Panc1 (cell line): ENCODE measurements around the gene LITAF. TPM values are rescaled to one million over a fixed set of nuclear protein-coding genes. Genes with fewer than 3 reads are reported as not detected.

Source experiments
- ATAC-seq: fragments of 200-7000 bp; cut with Tn5 transposase; 2 replicates; pipeline ENCODE4 v1.9.1; 2020; ENCODE audit warnings: mild to moderate bottlenecking, moderate library complexity
- BruUV-seq: library from RNA; stranded (reverse); fragments of 400-500 nt; replicated peaks from 2 replicates; lab custom pipeline; 2021; lab: Mats Ljungman, UMichigan
- CTCF ChIA-PET: fragments of 300-600 bp; sonication (Branson Sonifier 250); formaldehyde crosslinking; loops from one replicate; lab custom pipeline; 2022; ENCODE audit warnings: antibody characterized with exemption; lab: Charles Lee
- POLR2A ChIA-PET: fragments of 300-600 bp; sonication (Branson Sonifier 250); formaldehyde crosslinking; loops from one replicate; lab custom pipeline; 2022; ENCODE audit warnings: antibody characterized with exemption; lab: Charles Lee
- DNase-seq: peaks from one replicate; pipeline ENCODE4 v3.0.0-alpha.2; 2010; ENCODE audit warnings: low read depth, low spot score
- H3K27ac ChIP-seq: 2 replicates; pipeline ENCODE4 v1.5.1; 2011; ENCODE audit warnings: mild to moderate bottlenecking, low read length, inconsistent platforms
- H3K27me3 ChIP-seq: fragments of 200-500 bp; sonication (Bioruptor generic); 2 replicates; pipeline ENCODE4 v1.6.0; 2014; ENCODE audit warnings: low read length, inconsistent platforms; ENCODE audit not compliant: control insufficient read depth, insufficient read depth
- H3K36me3 ChIP-seq: fragments of 200-500 bp; sonication (Bioruptor generic); 2 replicates; pipeline ENCODE4 v1.5.1; 2014; ENCODE audit warnings: inconsistent platforms, mild to moderate bottlenecking, low read length, moderate library complexity; ENCODE audit not compliant: control insufficient read depth, insufficient read depth
- H3K4me1 ChIP-seq: 2 replicates; pipeline ENCODE4 v1.5.1; 2011; ENCODE audit warnings: inconsistent platforms, mild to moderate bottlenecking, low read length, moderate library complexity; ENCODE audit not compliant: control insufficient read depth, insufficient read depth
- H3K4me3 ChIP-seq, 2 experiments: 2 replicates each; pipeline ENCODE4 v1.5.1; 2011 to 2012; ENCODE audit warnings: low read depth in 2 of 2, low read length in 2 of 2, mild to moderate bottlenecking in 2 of 2, inconsistent platforms in 1 of 2, moderate library complexity in 1 of 2
- H3K9me3 ChIP-seq: fragments of 200-500 bp; sonication (Bioruptor generic); 2 replicates; pipeline ENCODE4 v1.5.1; 2014; ENCODE audit warnings: low read depth, mild to moderate bottlenecking, inconsistent platforms, low read length, moderate library complexity; ENCODE audit not compliant: control insufficient read depth, insufficient read depth
- CTCF ChIP-seq: fragments of 450-650 bp; IDR thresholded peaks from 2 replicates; pipeline ENCODE4 v1.5.1; 2017; ENCODE audit warnings: mild to moderate bottlenecking
- POLR2AphosphoS5 ChIP-seq: IDR thresholded peaks from 2 replicates; pipeline ENCODE4 v1.6.1; 2012; ENCODE audit warnings: mild to moderate bottlenecking, low read depth, low read length, moderate library complexity
- SIN3A ChIP-seq: IDR thresholded peaks from 2 replicates; pipeline ENCODE4 v1.6.1; 2012; ENCODE audit warnings: low read depth, mild to moderate bottlenecking, low read length, moderate library complexity, borderline replicate concordance; ENCODE audit not compliant: insufficient read depth
- TCF7L2 ChIP-seq: IDR thresholded peaks from 2 replicates; pipeline ENCODE4 v1.6.1; 2011; ENCODE audit warnings: mild to moderate bottlenecking, low read depth, low read length, inconsistent platforms
- in situ Hi-C: cut with HindIII; loops from 2 replicates; pipeline ENCODE4 v1.10.0; 2016; ENCODE audit warnings: low sequenced_read_pairs, low pct_unique_long_range_greater_than_20kb
- intact Hi-C: fragments of 100-400 bp; cut with micrococcal nuclease; formaldehyde crosslinking; loops from one replicate; pipeline ENCODE4 v1.10.0; 2022; ENCODE audit not compliant: unreplicated experiment
- total RNA-seq: library from RNA; stranded (reverse); gene quantifications from one replicate; pipeline ENCODE4 v1.2.1, GENCODE V29; 2021; ENCODE audit not compliant: unreplicated experiment
- TF ChIP-seq, protein P1 (sequence below), 2 experiments: IDR thresholded peaks; 2 replicates each; pipeline ENCODE4 v1.6.1; 2011 to 2012; ENCODE audit warnings: low read depth in 2 of 2, control low read depth in 1 of 2, low read length in 1 of 2, mild to moderate bottlenecking in 1 of 2, moderate library complexity in 1 of 2; ENCODE audit not compliant: insufficient read depth in 1 of 2

The LITAF gene
- total RNA-seq, 1 experiment from 2014 or later: 85.2 TPM

DNA sequence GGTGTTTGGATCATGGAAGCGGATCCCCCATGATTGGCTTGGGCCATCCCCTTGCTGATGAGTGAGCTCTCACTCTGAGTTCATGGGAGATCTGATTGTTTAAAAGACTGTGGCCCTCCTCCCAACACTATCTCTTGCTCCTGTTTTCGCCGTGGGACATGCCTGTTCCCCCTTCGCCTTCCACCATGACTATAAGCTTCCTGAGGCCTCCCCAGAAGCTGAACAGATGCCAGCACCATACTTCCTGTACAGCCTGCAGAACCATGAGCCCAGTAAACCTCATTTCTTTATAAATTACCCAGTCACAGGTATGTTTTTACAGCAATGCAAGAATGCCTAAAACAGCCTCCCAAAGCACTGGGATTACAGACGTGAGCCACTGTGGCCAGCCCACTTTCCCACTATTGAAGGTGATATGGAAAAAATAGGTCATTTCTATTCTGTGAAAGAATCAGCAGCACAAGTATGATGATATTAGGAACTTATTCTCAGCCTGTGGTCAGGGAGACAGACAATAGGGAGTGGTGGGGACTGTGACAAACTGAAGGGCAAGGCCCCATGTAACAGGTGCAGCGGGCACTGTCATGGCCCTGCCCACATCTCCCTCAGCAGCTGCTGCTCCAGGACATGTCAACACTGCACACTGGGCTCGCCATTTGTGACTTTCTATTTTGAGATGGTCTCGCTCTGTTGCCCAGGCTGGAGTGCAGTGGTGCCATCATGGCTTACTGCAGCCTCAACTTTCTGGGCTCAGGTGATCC is 33.7 kb upstream of the LITAF start:
- Histone ChIP-seq H3K27ac (no peak overlapping the region), H3K36me3 (no peaks in the 10 kb centered on the region), H3K4me1 (no peaks in the 10 kb centered on the region), H3K9me3 (no peaks in the 10 kb centered on the region), H3K4me3 (no peak overlapping the region), H3K27me3 (no peaks in the 10 kb centered on the region)
- TF ChIP-seq POLR2AphosphoS5 (no peak), SIN3A (no peak), TCF7L2 (no peak), CTCF (no peak)
- TF ChIP-seq, protein P1, sequence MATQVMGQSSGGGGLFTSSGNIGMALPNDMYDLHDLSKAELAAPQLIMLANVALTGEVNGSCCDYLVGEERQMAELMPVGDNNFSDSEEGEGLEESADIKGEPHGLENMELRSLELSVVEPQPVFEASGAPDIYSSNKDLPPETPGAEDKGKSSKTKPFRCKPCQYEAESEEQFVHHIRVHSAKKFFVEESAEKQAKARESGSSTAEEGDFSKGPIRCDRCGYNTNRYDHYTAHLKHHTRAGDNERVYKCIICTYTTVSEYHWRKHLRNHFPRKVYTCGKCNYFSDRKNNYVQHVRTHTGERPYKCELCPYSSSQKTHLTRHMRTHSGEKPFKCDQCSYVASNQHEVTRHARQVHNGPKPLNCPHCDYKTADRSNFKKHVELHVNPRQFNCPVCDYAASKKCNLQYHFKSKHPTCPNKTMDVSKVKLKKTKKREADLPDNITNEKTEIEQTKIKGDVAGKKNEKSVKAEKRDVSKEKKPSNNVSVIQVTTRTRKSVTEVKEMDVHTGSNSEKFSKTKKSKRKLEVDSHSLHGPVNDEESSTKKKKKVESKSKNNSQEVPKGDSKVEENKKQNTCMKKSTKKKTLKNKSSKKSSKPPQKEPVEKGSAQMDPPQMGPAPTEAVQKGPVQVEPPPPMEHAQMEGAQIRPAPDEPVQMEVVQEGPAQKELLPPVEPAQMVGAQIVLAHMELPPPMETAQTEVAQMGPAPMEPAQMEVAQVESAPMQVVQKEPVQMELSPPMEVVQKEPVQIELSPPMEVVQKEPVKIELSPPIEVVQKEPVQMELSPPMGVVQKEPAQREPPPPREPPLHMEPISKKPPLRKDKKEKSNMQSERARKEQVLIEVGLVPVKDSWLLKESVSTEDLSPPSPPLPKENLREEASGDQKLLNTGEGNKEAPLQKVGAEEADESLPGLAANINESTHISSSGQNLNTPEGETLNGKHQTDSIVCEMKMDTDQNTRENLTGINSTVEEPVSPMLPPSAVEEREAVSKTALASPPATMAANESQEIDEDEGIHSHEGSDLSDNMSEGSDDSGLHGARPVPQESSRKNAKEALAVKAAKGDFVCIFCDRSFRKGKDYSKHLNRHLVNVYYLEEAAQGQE (IDR thresholded peaks at IDR 0.05; ENCODE audit: insufficient read depth in 1 of 2, low read depth in 2 of 2, low read length in 1 of 2): no peak
- DNase-seq (no peak), ATAC-seq (no peak)
- BruUV-seq: no TSS peak
- in situ Hi-C loops: no loop called here
- POLR2A ChIA-PET: no interaction called here
- CTCF ChIA-PET: no interaction called here
- intact Hi-C loops: no loop called here

DNA sequence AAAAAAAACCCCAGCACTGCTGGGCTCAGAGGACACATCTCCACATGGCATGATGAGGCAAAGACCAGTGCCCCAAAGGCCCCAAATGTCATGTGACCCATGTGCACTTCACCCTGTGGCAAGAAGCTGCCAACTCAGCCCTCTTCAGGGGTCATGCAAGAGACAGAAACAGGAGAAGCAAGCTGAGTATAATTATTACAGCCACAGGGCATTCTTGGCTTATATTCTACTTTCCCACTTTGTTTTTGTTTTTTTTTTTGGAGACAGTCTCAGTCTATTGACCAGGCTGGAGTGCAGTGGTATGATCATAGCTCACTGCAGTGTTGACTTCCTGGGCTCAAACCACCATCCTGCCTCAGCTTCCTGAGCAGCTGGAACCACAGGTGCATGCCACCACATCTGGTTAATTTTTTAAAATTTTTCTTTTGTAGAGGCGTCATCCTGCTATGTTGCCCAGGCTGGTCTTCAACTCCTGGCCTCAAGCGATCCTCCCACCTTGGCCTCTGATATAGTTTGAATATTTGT is 32.7 kb upstream of the LITAF start:
- DNase-seq (no peak), ATAC-seq (no peak)
- Histone ChIP-seq H3K9me3 (no peaks in the 10 kb centered on the region), H3K4me1 (no peaks in the 10 kb centered on the region), H3K27ac (no peak overlapping the region), H3K36me3 (no peaks in the 10 kb centered on the region), H3K4me3 (no peak overlapping the region), H3K27me3 (no peaks in the 10 kb centered on the region)
- intact Hi-C loops: no loop called here
- no TSS peak for BruUV-seq
- POLR2A ChIA-PET: no interaction called here
- TF ChIP-seq SIN3A (no peak), TCF7L2 (no peak), POLR2AphosphoS5 (no peak), CTCF (no peak)
- TF ChIP-seq, protein P1 (IDR thresholded peaks at IDR 0.05; ENCODE audit: insufficient read depth in 1 of 2, low read depth in 2 of 2, low read length in 1 of 2): no peak
- CTCF ChIA-PET: no interaction called here
- in situ Hi-C loops: no loop called here
